ENCODE results near the gene DNAJC2. TPM values are rescaled to one million over a fixed set of nuclear protein-coding genes. Genes with fewer than 3 reads are reported as not detected.
"Not testable (repeated sequence)": the region's sequence is repeated elsewhere in the genome, so short reads cannot be mapped to it uniquely, and the experiment has no call there.

The DNAJC2 gene
- total and polyA plus RNA-seq, 2 donors: 26.5 to 35.8 TPM

- 93% methylated on average over 3 of the region's 3 CpGs for WGBS
- Histone ChIP-seq H3K4me1 (ENCODE audit: control insufficient read depth in 2 of 2, insufficient read depth in 2 of 2, low read length in 2 of 2) (no peaks in the 10 kb centered on the region), H3K9me3 (ENCODE audit: control insufficient read depth in 2 of 2, insufficient read depth in 1 of 2, low read length in 1 of 2) (no peaks in the 10 kb centered on the region), H3K4me3 (ENCODE audit: low read length in 2 of 2) (no peak overlapping the region), H3K27me3 (ENCODE audit: control insufficient read depth in 2 of 2, insufficient read depth in 1 of 2, low read length in 1 of 2) (no peaks in the 10 kb centered on the region), H3K27ac (ENCODE audit: low read depth in 1 of 2, low read length in 1 of 2) (no peak overlapping the region), H3K36me3 (ENCODE audit: control insufficient read depth in 2 of 2, insufficient read depth in 2 of 2, low read length in 1 of 2) (no peaks in the 10 kb centered on the region)
- DNase-seq (ENCODE audit: low read depth in 6 of 9, low spot score in 9 of 9): no peak
Observed at GRCh38 chr7:103292122-103292521, 52.4 kb downstream of the DNAJC2 start.

- WGBS: 50% methylated on average over 3 of the region's 3 CpGs
- not testable (repeated sequence) for DNase-seq (ENCODE audit: low read depth in 6 of 9, low spot score in 9 of 9); H3K9me3 ChIP-seq (ENCODE audit: control insufficient read depth in 2 of 2, insufficient read depth in 1 of 2, low read length in 1 of 2); H3K4me3 ChIP-seq (ENCODE audit: low read length in 2 of 2); H3K36me3 ChIP-seq (ENCODE audit: control insufficient read depth in 2 of 2, insufficient read depth in 2 of 2, low read length in 1 of 2); H3K27ac ChIP-seq (ENCODE audit: low read depth in 1 of 2, low read length in 1 of 2); H3K4me1 ChIP-seq (ENCODE audit: control insufficient read depth in 2 of 2, insufficient read depth in 2 of 2, low read length in 2 of 2); H3K27me3 ChIP-seq (ENCODE audit: control insufficient read depth in 2 of 2, insufficient read depth in 1 of 2, low read length in 1 of 2)
Observed at GRCh38 chr7:103282802-103283427, 61.7 kb downstream of the DNAJC2 start.

- H3K36me3 ChIP-seq (ENCODE audit: control insufficient read depth in 2 of 2, insufficient read depth in 2 of 2, low read length in 1 of 2); H3K4me1 ChIP-seq (ENCODE audit: control insufficient read depth in 2 of 2, insufficient read depth in 2 of 2, low read length in 2 of 2); H3K9me3 ChIP-seq (ENCODE audit: control insufficient read depth in 2 of 2, insufficient read depth in 1 of 2, low read length in 1 of 2); H3K27me3 ChIP-seq (ENCODE audit: control insufficient read depth in 2 of 2, insufficient read depth in 1 of 2, low read length in 1 of 2): not testable (repeated sequence)
- 2% methylated on average over 25 of the region's 25 CpGs for WGBS
- peak overlapping the region; percentile 61 to 70 for H3K4me3 ChIP-seq (ENCODE audit: low read length in 2 of 2)
- H3K27ac ChIP-seq (ENCODE audit: low read depth in 1 of 2, low read length in 1 of 2): peak overlapping the region; percentile 52 to 62
- peak in 2 of 9 donors; percentile 2 for DNase-seq (ENCODE audit: low read depth in 6 of 9, low spot score in 9 of 9)
Observed at GRCh38 chr7:103280803-103281155, 63.8 kb downstream of the DNAJC2 start.

- peak overlapping the region; percentile 52 to 62 for H3K27ac ChIP-seq (ENCODE audit: low read depth in 1 of 2, low read length in 1 of 2)
- DNase-seq (ENCODE audit: low read depth in 6 of 9, low spot score in 9 of 9): peak; percentile 44 to 87 (median 68)
Observed at GRCh38 chr7:103279963-103280802, 64.4 kb downstream of the DNAJC2 start.

GRCh38 chr7:103279636-103279962 lies 65.0 kb downstream of the DNAJC2 start:
- H3K36me3 ChIP-seq (ENCODE audit: control insufficient read depth in 2 of 2, insufficient read depth in 2 of 2, low read length in 1 of 2); H3K27ac ChIP-seq (ENCODE audit: low read depth in 1 of 2, low read length in 1 of 2); H3K9me3 ChIP-seq (ENCODE audit: control insufficient read depth in 2 of 2, insufficient read depth in 1 of 2, low read length in 1 of 2); H3K27me3 ChIP-seq (ENCODE audit: control insufficient read depth in 2 of 2, insufficient read depth in 1 of 2, low read length in 1 of 2); H3K4me1 ChIP-seq (ENCODE audit: control insufficient read depth in 2 of 2, insufficient read depth in 2 of 2, low read length in 2 of 2): not testable (repeated sequence)
- WGBS: under 1% methylated on average over 12 of the region's 12 CpGs
- peak in 3 of 9 donors; percentile 3 to 36 (median 7) for DNase-seq (ENCODE audit: low read depth in 6 of 9, low spot score in 9 of 9)
- H3K4me3 ChIP-seq (ENCODE audit: low read length in 2 of 2): peak overlapping the region; percentile 61 to 70

More at GRCh38 chr7:103279963-103280802, 64.4 kb downstream of the DNAJC2 start:
- peak overlapping the region; percentile 61 to 70 for H3K4me3 ChIP-seq (ENCODE audit: low read length in 2 of 2)
- not testable (repeated sequence) for H3K36me3 ChIP-seq (ENCODE audit: control insufficient read depth in 2 of 2, insufficient read depth in 2 of 2, low read length in 1 of 2); H3K4me1 ChIP-seq (ENCODE audit: control insufficient read depth in 2 of 2, insufficient read depth in 2 of 2, low read length in 2 of 2); H3K27me3 ChIP-seq (ENCODE audit: control insufficient read depth in 2 of 2, insufficient read depth in 1 of 2, low read length in 1 of 2); H3K9me3 ChIP-seq (ENCODE audit: control insufficient read depth in 2 of 2, insufficient read depth in 1 of 2, low read length in 1 of 2)
- WGBS: under 1% methylated on average over 71 of the region's 71 CpGs

- H3K36me3 ChIP-seq (ENCODE audit: control insufficient read depth in 2 of 2, insufficient read depth in 2 of 2, low read length in 1 of 2); H3K27ac ChIP-seq (ENCODE audit: low read depth in 1 of 2, low read length in 1 of 2); H3K4me3 ChIP-seq (ENCODE audit: low read length in 2 of 2); H3K27me3 ChIP-seq (ENCODE audit: control insufficient read depth in 2 of 2, insufficient read depth in 1 of 2, low read length in 1 of 2); H3K9me3 ChIP-seq (ENCODE audit: control insufficient read depth in 2 of 2, insufficient read depth in 1 of 2, low read length in 1 of 2); H3K4me1 ChIP-seq (ENCODE audit: control insufficient read depth in 2 of 2, insufficient read depth in 2 of 2, low read length in 2 of 2); DNase-seq (ENCODE audit: low read depth in 6 of 9, low spot score in 9 of 9): not testable (repeated sequence)
- 92% methylated on average over 2 of the region's 2 CpGs for WGBS
Observed at GRCh38 chr7:103278195-103278594, 66.4 kb downstream of the DNAJC2 start.

GRCh38 chr7:103274867-103275266 lies 69.7 kb downstream of the DNAJC2 start:
- not testable (repeated sequence) for H3K4me1 ChIP-seq (ENCODE audit: control insufficient read depth in 2 of 2, insufficient read depth in 2 of 2, low read length in 2 of 2); H3K27ac ChIP-seq (ENCODE audit: low read depth in 1 of 2, low read length in 1 of 2); H3K4me3 ChIP-seq (ENCODE audit: low read length in 2 of 2); H3K9me3 ChIP-seq (ENCODE audit: control insufficient read depth in 2 of 2, insufficient read depth in 1 of 2, low read length in 1 of 2); H3K27me3 ChIP-seq (ENCODE audit: control insufficient read depth in 2 of 2, insufficient read depth in 1 of 2, low read length in 1 of 2); DNase-seq (ENCODE audit: low read depth in 6 of 9, low spot score in 9 of 9); H3K36me3 ChIP-seq (ENCODE audit: control insufficient read depth in 2 of 2, insufficient read depth in 2 of 2, low read length in 1 of 2)
- WGBS: 98% methylated on average over 24 of the region's 24 CpGs

- not testable (repeated sequence) for H3K27me3 ChIP-seq (ENCODE audit: control insufficient read depth in 2 of 2, insufficient read depth in 1 of 2, low read length in 1 of 2); DNase-seq (ENCODE audit: low read depth in 6 of 9, low spot score in 9 of 9); H3K4me3 ChIP-seq (ENCODE audit: low read length in 2 of 2); H3K9me3 ChIP-seq (ENCODE audit: control insufficient read depth in 2 of 2, insufficient read depth in 1 of 2, low read length in 1 of 2); H3K36me3 ChIP-seq (ENCODE audit: control insufficient read depth in 2 of 2, insufficient read depth in 2 of 2, low read length in 1 of 2); H3K4me1 ChIP-seq (ENCODE audit: control insufficient read depth in 2 of 2, insufficient read depth in 2 of 2, low read length in 2 of 2); H3K27ac ChIP-seq (ENCODE audit: low read depth in 1 of 2, low read length in 1 of 2)
- 96% methylated on average over 6 of the region's 6 CpGs for WGBS
Observed at GRCh38 chr7:103273374-103273773, 71.2 kb downstream of the DNAJC2 start.

GRCh38 chr7:103266229-103266628 lies 78.3 kb downstream of the DNAJC2 start:
- WGBS: 82% methylated on average over 2 of the region's 2 CpGs
- not testable (repeated sequence) for H3K9me3 ChIP-seq (ENCODE audit: control insufficient read depth in 2 of 2, insufficient read depth in 1 of 2, low read length in 1 of 2); DNase-seq (ENCODE audit: low read depth in 6 of 9, low spot score in 9 of 9); H3K27ac ChIP-seq (ENCODE audit: low read depth in 1 of 2, low read length in 1 of 2); H3K4me1 ChIP-seq (ENCODE audit: control insufficient read depth in 2 of 2, insufficient read depth in 2 of 2, low read length in 2 of 2); H3K27me3 ChIP-seq (ENCODE audit: control insufficient read depth in 2 of 2, insufficient read depth in 1 of 2, low read length in 1 of 2); H3K36me3 ChIP-seq (ENCODE audit: control insufficient read depth in 2 of 2, insufficient read depth in 2 of 2, low read length in 1 of 2); H3K4me3 ChIP-seq (ENCODE audit: low read length in 2 of 2)
